OCI-LY1 (cell line): Measurements from ENCODE around the gene POMP.

Experiments used
- H2AFZ ChIP-seq: fragments of 200-600 bp; sonication (generic), shearing (Covaris generic); 2 replicates; pipeline ENCODE4 v1.6.0; 2014; ENCODE audit warnings: antibody characterized with exemption, mild to moderate bottlenecking, low read length
- H3F3A ChIP-seq: fragments of 200-600 bp; sonication (generic), shearing (Covaris generic); 2 replicates; pipeline ENCODE4 v1.6.0; 2014; ENCODE audit warnings: mild to moderate bottlenecking, antibody characterized with exemption, low read length, moderate library complexity; ENCODE audit not compliant: insufficient read depth
- H3K27ac ChIP-seq: fragments of 200-600 bp; sonication (generic); 2 replicates; pipeline ENCODE4 v1.5.1; 2014; ENCODE audit warnings: low read length, mixed run types, mild to moderate bottlenecking, low read depth; ENCODE audit not compliant: poor library complexity, severe bottlenecking
- H3K27me3 ChIP-seq: fragments of 200-600 bp; sonication (generic); 2 replicates; pipeline ENCODE4 v1.6.0; 2014; ENCODE audit warnings: antibody characterized with exemption, mild to moderate bottlenecking, low read length, moderate library complexity; ENCODE audit not compliant: insufficient read depth
- H3K36me3 ChIP-seq: fragments of 200-600 bp; sonication (generic); 2 replicates; pipeline ENCODE4 v1.6.1; 2014; ENCODE audit warnings: mild to moderate bottlenecking, antibody characterized with exemption, low read length, moderate library complexity, mixed read lengths; ENCODE audit not compliant: insufficient read depth
- H3K4me1 ChIP-seq: fragments of 200-600 bp; sonication (generic); 2 replicates; pipeline ENCODE4 v1.5.1; 2014; ENCODE audit warnings: mild to moderate bottlenecking, low read length, moderate library complexity; ENCODE audit not compliant: insufficient read depth, severe bottlenecking
- H3K4me2 ChIP-seq: fragments of 200-600 bp; sonication (generic), shearing (Covaris generic); 2 replicates; pipeline ENCODE4 v1.6.1; 2014; ENCODE audit warnings: low read length
- H3K4me3 ChIP-seq: fragments of 200-600 bp; sonication (generic); 2 replicates; pipeline ENCODE4 v1.5.1; 2014; ENCODE audit warnings: low read length, low read depth, mild to moderate bottlenecking, mixed read lengths; ENCODE audit not compliant: poor library complexity, severe bottlenecking
- H3K79me2 ChIP-seq: fragments of 200-600 bp; shearing (Covaris generic); 2 replicates; pipeline ENCODE4 v1.6.1; 2016; ENCODE audit warnings: mixed run types, low read length, mixed read lengths; ENCODE audit not compliant: insufficient read depth
- H3K9ac ChIP-seq: fragments of 200-600 bp; sonication (generic), shearing (Covaris generic); 2 replicates; pipeline ENCODE4 v1.6.1; 2014; ENCODE audit warnings: mild to moderate bottlenecking, low read length, mixed read lengths
- H3K9me2 ChIP-seq: fragments of 200-600 bp; sonication (generic), shearing (Covaris generic); 2 replicates; pipeline ENCODE4 v1.6.1; 2014; ENCODE audit warnings: low read depth, mild to moderate bottlenecking, low read length, mixed read lengths
- H3K9me3 ChIP-seq: fragments of 200-600 bp; shearing (Covaris generic); 2 replicates; pipeline ENCODE4 v1.6.1; 2014; ENCODE audit warnings: low read length, mixed read lengths
- H4K20me1 ChIP-seq: fragments of 200-600 bp; sonication (generic), shearing (Covaris generic); 2 replicates; pipeline ENCODE4 v1.6.0; 2016; ENCODE audit warnings: mild to moderate bottlenecking, low read length; ENCODE audit not compliant: insufficient read depth
- CTCF ChIP-seq: fragments of 200-600 bp; sonication (generic), shearing (Covaris generic); IDR thresholded peaks from 2 replicates; pipeline ENCODE4 v1.5.1; 2017; ENCODE audit warnings: mild to moderate bottlenecking, antibody characterized with exemption, low read length, moderate library complexity, mixed read lengths
- EZH2 ChIP-seq: fragments of 200-600 bp; sonication (generic), shearing (Covaris generic); IDR thresholded peaks from 2 replicates; pipeline ENCODE4 v1.8.0; 2017; ENCODE audit warnings: borderline replicate concordance, mixed run types, mild to moderate bottlenecking, antibody characterized with exemption, low read length, moderate library complexity, mixed read lengths

Gene POMP

GRCh38 chr13:28641600-28641926, 17.4 kb upstream of the POMP start:
- H3K79me2 ChIP-seq = no peaks in the 10 kb centered on the region
- H3K4me1 ChIP-seq = peaks cover 10% of the 10 kb centered on the region
- H3F3A ChIP-seq = no peaks in the 10 kb centered on the region
- H4K20me1 ChIP-seq = no peaks in the 10 kb centered on the region
- TF ChIP-seq CTCF (no peak), EZH2 (no peak)
- H3K9me3 ChIP-seq = no peaks in the 10 kb centered on the region
- no peak overlapping the region for H2AFZ ChIP-seq
- no peak overlapping the region for H3K9ac ChIP-seq
- H3K27ac ChIP-seq = no peak overlapping the region
- no peak overlapping the region for H3K4me2 ChIP-seq
- H3K27me3 ChIP-seq = no peaks in the 10 kb centered on the region
- no peak overlapping the region for H3K4me3 ChIP-seq
- H3K9me2 ChIP-seq = no peaks in the 10 kb centered on the region
- H3K36me3 ChIP-seq = no peaks in the 10 kb centered on the region

- Histone ChIP-seq H3K4me1 (no peaks in the 10 kb centered on the region), H3K27ac (no peak overlapping the region), H3K36me3 (no peaks in the 10 kb centered on the region; the same call in 1 of the 2 replicates), H3K9ac (no peak overlapping the region), H3K79me2 (no peaks in the 10 kb centered on the region), H3F3A (no peaks in the 10 kb centered on the region), H3K4me3 (no peak overlapping the region), H4K20me1 (no peaks in the 10 kb centered on the region), H3K9me2 (no peaks in the 10 kb centered on the region), H3K4me2 (no peak overlapping the region), H3K27me3 (no peaks in the 10 kb centered on the region), H3K9me3 (no peaks in the 10 kb centered on the region), H2AFZ (no peak overlapping the region)
- TF ChIP-seq EZH2 (no peak), CTCF (no peak)
These were observed 8.6 kb upstream of the POMP start for GRCh38 chr13:28650284-28650683.

GRCh38 chr13:28651810-28652401, 7.0 kb upstream of the POMP start:
- Histone ChIP-seq H3F3A (no peaks in the 10 kb centered on the region), H3K4me2 (no peak overlapping the region)

More at GRCh38 chr13:28651810-28652401, 7.0 kb upstream of the POMP start:
- TF ChIP-seq CTCF = no peak
- TF ChIP-seq EZH2 = no peak
- Histone ChIP-seq H3K79me2 (no peaks in the 10 kb centered on the region), H3K9ac (no peak overlapping the region), H3K27ac (no peak overlapping the region), H3K4me1 (peaks cover 9% of the 10 kb centered on the region), H3K9me2 (no peaks in the 10 kb centered on the region), H3K36me3 (no peaks in the 10 kb centered on the region; the same call in 1 of the 2 replicates), H2AFZ (no peak overlapping the region), H3K4me3 (no peak overlapping the region), H3K9me3 (no peaks in the 10 kb centered on the region), H4K20me1 (no peaks in the 10 kb centered on the region), H3K27me3 (no peaks in the 10 kb centered on the region)
